ENCODE data around the gene CARD8.

GRCh38 chr19:48190288-48190884 lies 65.3 kb downstream of the CARD8 start:
- TF ChIP-seq CTCF (IDR thresholded peaks at IDR 0.05) (no peak), POLR2AphosphoS5 (IDR thresholded peaks at IDR 0.05) (no peak), POLR2A (IDR thresholded peaks at IDR 0.05) (no peak), EP300 (IDR thresholded peaks at IDR 0.05; ENCODE audit: low read depth) (no peak)

Measured in transverse colon (tissue), 4 donors.